ENCODE data around the gene TRIM44.

The TRIM44 gene

GRCh38 chr11:35662649-35663407, at the start of gene TRIM44:
TRIM44 (plus strand) TSS chr11:35662775; CDS start chr11:35663112, 337 bp downstream.
- peak; percentile 60 for DNase-seq (ENCODE audit: low read depth)

- no peak for DNase-seq (ENCODE audit: low read depth)
Observed at GRCh38 chr11:35614939-35615569, 47.5 kb upstream of the TRIM44 start.

- DNase-seq (ENCODE audit: low read depth), result no peak
Observed at GRCh38 chr11:35615921-35616900, 46.4 kb upstream of the TRIM44 start.

GRCh38 chr11:35617316-35617686, 45.3 kb upstream of the TRIM44 start:
- no peak for DNase-seq (ENCODE audit: low read depth)

- no peak for DNase-seq (ENCODE audit: low read depth)
Observed at GRCh38 chr11:35617687-35618496, 44.7 kb upstream of the TRIM44 start, which contains the start of gene FJX1. FJX1 (plus strand) TSS chr11:35618460; CDS start chr11:35618637, 177 bp downstream.

GRCh38 chr11:35618497-35619115, 44.0 kb upstream of the TRIM44 start:
- DNase-seq (ENCODE audit: low read depth), result no peak

GRCh38 chr11:35619116-35619854, 43.3 kb upstream of the TRIM44 start:
- DNase-seq (ENCODE audit: low read depth), result no peak

GRCh38 chr11:35619855-35620640, 42.5 kb upstream of the TRIM44 start:
- DNase-seq (ENCODE audit: low read depth), result no peak

- DNase-seq (ENCODE audit: low read depth), result no peak
Observed at GRCh38 chr11:35620795-35621194, 41.8 kb upstream of the TRIM44 start.

GRCh38 chr11:35621620-35622019, 41.0 kb upstream of the TRIM44 start:
- DNase-seq (ENCODE audit: low read depth), result no peak

GRCh38 chr11:35622070-35622469, 40.5 kb upstream of the TRIM44 start:
- DNase-seq (ENCODE audit: low read depth), result no peak

GRCh38 chr11:35623621-35624168, 38.9 kb upstream of the TRIM44 start:
- DNase-seq (ENCODE audit: low read depth), result no peak

- DNase-seq (ENCODE audit: low read depth), result no peak
Observed at GRCh38 chr11:35624316-35624715, 38.3 kb upstream of the TRIM44 start.

- no peak for DNase-seq (ENCODE audit: low read depth)
Observed at GRCh38 chr11:35624781-35625180, 37.8 kb upstream of the TRIM44 start.

- DNase-seq (ENCODE audit: low read depth), result no peak
Observed at GRCh38 chr11:35626501-35626900, 36.1 kb upstream of the TRIM44 start.

- no peak for DNase-seq (ENCODE audit: low read depth)
Observed at GRCh38 chr11:35629511-35629910, 33.1 kb upstream of the TRIM44 start.

- no peak for DNase-seq (ENCODE audit: low read depth)
Observed at GRCh38 chr11:35629914-35630313, 32.7 kb upstream of the TRIM44 start.

- DNase-seq (ENCODE audit: low read depth), result no peak
Observed at GRCh38 chr11:35631891-35632290, 30.7 kb upstream of the TRIM44 start.

- DNase-seq (ENCODE audit: low read depth), result no peak
Observed at GRCh38 chr11:35632301-35632700, 30.3 kb upstream of the TRIM44 start.
